ENCODE measurements around the gene FOSL2. TPM values are rescaled to one million over a fixed set of nuclear protein-coding genes. Genes with fewer than 3 reads are reported as not detected.

The FOSL2 gene
- total and polyA plus RNA-seq, 2 donors, result 40.9 to 112 TPM

- Histone ChIP-seq H3K27ac (ENCODE audit: low read depth) (no peak overlapping the region), H3K4me3 (ENCODE audit: low read depth, low read length) (no peak overlapping the region), H3K36me3 (ENCODE audit: insufficient read depth) (no peaks in the 10 kb centered on the region), H3K4me1 (ENCODE audit: insufficient read depth) (no peaks in the 10 kb centered on the region)
- no peak for DNase-seq (ENCODE audit: extremely low spot score)
- 73% methylated on average over 8 of the region's 8 CpGs for WGBS
Measured at GRCh38 chr2:28465148-28465885, 72.7 kb downstream of the FOSL2 start.

Small RNAs within 50 kb of the gene (small RNA-seq; reads per million reads assigned to genes)
- gene AC104695.3 (not detected), gene SNRPGP7 (not detected)

Other genes starting within 250 kb of the FOSL2 start
- gene PLB1, start 103.2 kb downstream of the FOSL2 start, total RNA-seq, result 5.0 TPM
- 4.7 TPM for gene PLB1, start 103.2 kb downstream of the FOSL2 start, polyA plus RNA-seq

Data from urinary bladder (tissue), 4 donors.